Thoracic aorta (tissue), 2 donors: ENCODE data around the gene BRD4. TPM values are rescaled to one million over a fixed set of nuclear protein-coding genes. Genes with fewer than 3 reads are reported as not detected.

Experiments used
- ATAC-seq: fragments of 150-250 bp; one replicate; pipeline ENCODE4 v1.8.0; 2017; ENCODE audit warnings: low read depth; ENCODE audit not compliant: insufficient number of reproducible peaks, low FRiP score
- DNase-seq: peaks from one replicate; pipeline ENCODE4 v3.0.0-alpha.2; 2020; ENCODE audit warnings: low spot score
- H3K27ac ChIP-seq, 2 donors: fragments of 200-600 bp; sonication (generic); 1 replicate in 1 of 2; 2 replicates in 1 of 2; pipeline ENCODE4 v1.5.1; 2016; ENCODE audit warnings: mild to moderate bottlenecking in 2 of 2, moderate library complexity in 2 of 2
- H3K27me3 ChIP-seq: fragments of 200-600 bp; sonication (generic); replicated peaks from 2 replicates; pipeline ENCODE4 v1.6.0; 2016; ENCODE audit warnings: mild to moderate bottlenecking; ENCODE audit not compliant: insufficient read depth
- H3K36me3 ChIP-seq: fragments of 200-600 bp; sonication (generic); one replicate; pipeline ENCODE4 v1.5.1; 2016
- H3K4me1 ChIP-seq, 2 donors: fragments of 200-600 bp; sonication (generic); 1 replicate in 1 of 2; 2 replicates in 1 of 2; pipeline versions ENCODE4 v1.5.1 to v1.6.0; 2016; ENCODE audit warnings: low read depth in 2 of 2, mild to moderate bottlenecking in 1 of 2; ENCODE audit not compliant: control insufficient read depth in 1 of 2
- H3K4me3 ChIP-seq: fragments of 200-600 bp; sonication (generic); 2 replicates; pipeline ENCODE4 v1.5.1; 2016; ENCODE audit warnings: mild to moderate bottlenecking
- H3K9me3 ChIP-seq: fragments of 200-600 bp; sonication (generic); 2 replicates; pipeline ENCODE4 v1.5.1; 2016
- CTCF ChIP-seq: fragments of 200-600 bp; sonication (generic); IDR thresholded peaks from one replicate; pipeline ENCODE4 v1.5.1; 2019; ENCODE audit warnings: antibody characterized with exemption
- total RNA-seq, 2 donors: library from RNA; depleted of rRNA; stranded (reverse); fragments of >200 nt; gene quantifications; one replicate each; pipeline versions ENCODE4 v1.1.0 to v1.2.3, GENCODE V29; 2016

The BRD4 gene
- total RNA-seq, 2 donors from 2014 or later, result 49.0 to 70.9 TPM

- no peak for TF ChIP-seq CTCF
- ATAC-seq (no peak), DNase-seq (no peak)
- peak overlapping the region; percentile 29 for H3K4me3 ChIP-seq
- H3K4me1 ChIP-seq, result peaks cover 74 to 100% of the 10 kb centered on the region in 2 donors
- H3K36me3 ChIP-seq, result no peaks in the 10 kb centered on the region
- no peaks in the 10 kb centered on the region for H3K9me3 ChIP-seq
- no peaks in the 10 kb centered on the region for H3K27me3 ChIP-seq
- peak overlapping the region; percentile 33 to 38 for H3K27ac ChIP-seq
These were observed 35.4 kb downstream of the BRD4 start for GRCh38 chr19:15296841-15297415.

- H3K4me3 ChIP-seq, result no peak overlapping the region
- no peak for DNase-seq
These were observed 36.0 kb downstream of the BRD4 start for GRCh38 chr19:15296353-15296752.

GRCh38 chr19:15294561-15294990 lies 37.8 kb downstream of the BRD4 start:
- H3K9me3 ChIP-seq, result no peaks in the 10 kb centered on the region
- H3K36me3 ChIP-seq, result no peaks in the 10 kb centered on the region
- TF ChIP-seq CTCF, result no peak
- peaks cover 78 to 100% of the 10 kb centered on the region in 2 donors for H3K4me1 ChIP-seq
- ATAC-seq, result no peak
- H3K27me3 ChIP-seq, result no peaks in the 10 kb centered on the region
- no peak for DNase-seq
- peak overlapping the region; percentile 22 to 27 for H3K27ac ChIP-seq
- H3K4me3 ChIP-seq, result peak overlapping the region; percentile 14

More at GRCh38 chr19:15296353-15296752, 36.0 kb downstream of the BRD4 start:
- Histone ChIP-seq H3K36me3 (no peaks in the 10 kb centered on the region), H3K27ac (peak overlapping the region; percentile 33 to 38), H3K4me1 (peaks cover 76 to 100% of the 10 kb centered on the region in 2 donors), H3K27me3 (no peaks in the 10 kb centered on the region), H3K9me3 (no peaks in the 10 kb centered on the region)
- no peak for ATAC-seq
- no peak for TF ChIP-seq CTCF

- Histone ChIP-seq H3K4me3 (peak overlapping the region; percentile 46), H3K27me3 (no peaks in the 10 kb centered on the region), H3K36me3 (no peaks in the 10 kb centered on the region), H3K9me3 (no peaks in the 10 kb centered on the region), H3K4me1 (peaks cover 76 to 99% of the 10 kb centered on the region in 2 donors), H3K27ac (peak overlapping the region; percentile 22 to 27)
- TF ChIP-seq CTCF, result no peak
- ATAC-seq (no peak), DNase-seq (no peak)
These were observed 38.4 kb downstream of the BRD4 start for GRCh38 chr19:15293781-15294491.

- Histone ChIP-seq H3K4me3 (peak overlapping the region; percentile 46), H3K9me3 (no peaks in the 10 kb centered on the region), H3K27ac (peak overlapping the region; percentile 47 to 55), H3K4me1 (peaks cover 75 to 99% of the 10 kb centered on the region in 2 donors), H3K27me3 (no peaks in the 10 kb centered on the region), H3K36me3 (no peaks in the 10 kb centered on the region)
- ATAC-seq (no peak), DNase-seq (no peak)
- no peak for TF ChIP-seq CTCF
These were observed 39.3 kb downstream of the BRD4 start for GRCh38 chr19:15292847-15293582.
